PC-9 (cell line): ENCODE data around the gene NUP160. TPM values are rescaled to one million over a fixed set of nuclear protein-coding genes. Genes with fewer than 3 reads are reported as not detected.
"Not testable (repeated sequence)": the region's sequence is repeated elsewhere in the genome, so short reads cannot be mapped to it uniquely, and the experiment has no call there.

Experiments
- BruUV-seq: library from RNA; stranded (reverse); fragments of 400-500 nt; replicated peaks from 2 replicates; lab custom pipeline; 2021; lab: Mats Ljungman, UMichigan
- CTCF ChIA-PET: fragments of 300-600 bp; sonication (Branson Sonifier 250); formaldehyde crosslinking; loops from one replicate; lab custom pipeline; 2022; ENCODE audit warnings: antibody characterized with exemption; lab: Charles Lee
- POLR2A ChIA-PET: fragments of 300-600 bp; sonication (Branson Sonifier 250); formaldehyde crosslinking; loops from one replicate; lab custom pipeline; 2022; ENCODE audit warnings: antibody characterized with exemption; ENCODE audit not compliant: unreplicated experiment; lab: Charles Lee
- DNase-seq, 2 experiments: peaks; one replicate each; pipeline versions ENCODE4 v3.0.0 to v3.0.0-alpha.2; 2015 to 2022; ENCODE audit warnings: mixed read lengths in 1 of 2
- H2AFZ ChIP-seq: fragments of 200-600 bp; sonication (generic); 2 replicates; pipeline ENCODE4 v1.8.1; 2017; ENCODE audit warnings: antibody characterized with exemption
- H3F3A ChIP-seq: fragments of 200-600 bp; sonication (generic); 2 replicates; pipeline ENCODE4 v1.8.1; 2017; ENCODE audit warnings: antibody characterized with exemption, mild to moderate bottlenecking, low read depth; ENCODE audit not compliant: insufficient read depth
- H3K27ac ChIP-seq: fragments of 200-600 bp; sonication (generic); 2 replicates; pipeline ENCODE4 v1.6.1; 2016; ENCODE audit warnings: mixed run types
- H3K27me3 ChIP-seq: fragments of 200-600 bp; sonication (generic); 2 replicates; pipeline ENCODE4 v1.6.1; 2016; ENCODE audit warnings: low read depth, mixed run types; ENCODE audit not compliant: insufficient read depth
- H3K36me3 ChIP-seq: fragments of 200-600 bp; sonication (generic); 2 replicates; pipeline ENCODE4 v1.6.1; 2016; ENCODE audit warnings: low read depth, mixed run types
- H3K4me1 ChIP-seq: fragments of 200-600 bp; sonication (generic); replicated peaks from 2 replicates; pipeline ENCODE4 v1.6.1; 2016; ENCODE audit warnings: mixed run types; ENCODE audit not compliant: insufficient read depth
- H3K4me2 ChIP-seq: fragments of 200-600 bp; sonication (generic); 2 replicates; pipeline ENCODE4 v1.6.1; 2017; ENCODE audit warnings: mixed run types
- H3K4me3 ChIP-seq: fragments of 200-600 bp; sonication (generic); 2 replicates; pipeline ENCODE4 v1.6.1; 2016; ENCODE audit warnings: mixed run types
- H3K79me2 ChIP-seq: fragments of 200-600 bp; sonication (generic); 2 replicates; pipeline ENCODE4 v1.6.1; 2017; ENCODE audit warnings: low read depth, mixed run types
- H3K9me2 ChIP-seq: fragments of 200-600 bp; sonication (generic); 2 replicates; pipeline ENCODE4 v1.8.1; 2017; ENCODE audit warnings: mild to moderate bottlenecking; ENCODE audit not compliant: insufficient read depth
- H3K9me3 ChIP-seq: fragments of 200-600 bp; sonication (generic); 2 replicates; pipeline ENCODE4 v1.8.1; 2016; ENCODE audit warnings: low read depth; ENCODE audit not compliant: insufficient read depth
- H4K20me1 ChIP-seq: fragments of 200-600 bp; sonication (generic); 2 replicates; pipeline ENCODE4 v1.8.1; 2017; ENCODE audit not compliant: insufficient read depth
- EZH2 ChIP-seq: fragments of 200-600 bp; sonication (generic); IDR thresholded peaks from 2 replicates; pipeline ENCODE4 v1.8.0; 2017; ENCODE audit warnings: antibody characterized with exemption, low read depth
- intact Hi-C: fragments of 100-400 bp; cut with micrococcal nuclease; formaldehyde crosslinking; loops from one replicate; pipeline ENCODE4 v1.10.0; 2022; ENCODE audit not compliant: unreplicated experiment
- total RNA-seq: library from RNA; stranded (reverse); gene quantifications from 2 replicates; pipeline ENCODE4 v1.2.3, GENCODE V29; 2021
- TF ChIP-seq, protein P1 (sequence below): fragments of 200-600 bp; sonication (generic); conservative IDR thresholded peaks from 2 replicates; pipeline ENCODE4 v1.6.1; 2017; ENCODE audit warnings: mixed run types, antibody characterized with exemption, mild to moderate bottlenecking, moderate library complexity

The NUP160 gene
- total RNA-seq, 1 experiment from 2014 or later = 73.2 TPM

DNA sequence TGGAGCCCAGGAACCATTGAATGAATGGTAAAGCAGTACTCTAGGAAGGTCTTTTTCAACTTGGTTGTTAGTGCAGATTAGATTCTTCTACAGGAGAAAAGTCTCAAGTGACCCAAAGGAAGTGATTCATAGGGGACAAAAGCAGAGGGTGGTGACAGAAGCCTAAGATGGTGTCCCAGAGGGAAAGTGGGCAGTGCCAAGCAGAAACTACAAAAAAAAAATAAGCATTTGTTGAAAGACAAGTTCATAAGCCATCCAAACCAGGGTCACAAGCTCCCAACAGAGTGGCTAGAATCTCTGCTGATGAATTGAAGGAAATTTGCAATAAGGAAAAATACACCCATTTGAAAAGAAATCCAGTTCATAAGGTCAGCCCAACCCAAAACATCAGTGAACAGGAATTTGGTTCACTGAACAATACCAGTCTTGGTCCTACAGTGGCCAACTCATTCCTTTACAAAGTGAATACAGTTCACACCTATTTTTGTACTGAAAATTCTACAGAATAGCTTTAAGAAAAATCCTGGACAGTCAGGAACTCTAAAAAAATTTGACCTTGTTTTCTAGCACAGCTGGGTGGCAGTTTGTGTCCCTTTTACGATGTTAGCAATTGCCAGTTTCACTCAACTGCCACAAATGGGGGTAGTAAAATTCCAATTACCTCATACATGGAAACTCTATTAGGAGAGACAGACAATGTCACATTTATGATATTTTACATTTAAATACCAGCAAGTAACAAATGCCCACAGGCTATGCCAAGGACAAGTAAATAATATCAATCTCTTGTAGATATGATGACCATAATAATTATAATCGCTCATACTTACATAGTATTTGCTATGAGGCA lies 21.6 kb upstream of the NUP160 start:
- Histone ChIP-seq H3K9me2 (no peaks in the 10 kb centered on the region; the same call in 1 of the 2 replicates), H3K4me3 (no peak overlapping the region), H3K79me2 (no peaks in the 10 kb centered on the region), H3K9me3 (peaks cover 5% of the 10 kb centered on the region), H3K4me2 (peak overlapping the region; percentile 12; the same call in 1 of the 2 replicates), H2AFZ (no peak overlapping the region), H4K20me1 (no peaks in the 10 kb centered on the region), H3K4me1 (peaks cover 16% of the 10 kb centered on the region), H3K36me3 (no peaks in the 10 kb centered on the region), H3K27me3 (no peaks in the 10 kb centered on the region), H3F3A (peaks cover 16% of the 10 kb centered on the region; the same call in 1 of the 2 replicates), H3K27ac (peak overlapping the region; percentile 26)
- CTCF ChIA-PET = interaction anchor here (0.6 kb wide), 1 partner anchor 905 kb away, joined by 6 read pairs; no protein-coding TSS in a partner anchor
- BruUV-seq = no TSS peak
- DNase-seq = peak; percentile 50 to 57
- TF ChIP-seq EZH2 = no peak
- TF ChIP-seq, protein P1, sequence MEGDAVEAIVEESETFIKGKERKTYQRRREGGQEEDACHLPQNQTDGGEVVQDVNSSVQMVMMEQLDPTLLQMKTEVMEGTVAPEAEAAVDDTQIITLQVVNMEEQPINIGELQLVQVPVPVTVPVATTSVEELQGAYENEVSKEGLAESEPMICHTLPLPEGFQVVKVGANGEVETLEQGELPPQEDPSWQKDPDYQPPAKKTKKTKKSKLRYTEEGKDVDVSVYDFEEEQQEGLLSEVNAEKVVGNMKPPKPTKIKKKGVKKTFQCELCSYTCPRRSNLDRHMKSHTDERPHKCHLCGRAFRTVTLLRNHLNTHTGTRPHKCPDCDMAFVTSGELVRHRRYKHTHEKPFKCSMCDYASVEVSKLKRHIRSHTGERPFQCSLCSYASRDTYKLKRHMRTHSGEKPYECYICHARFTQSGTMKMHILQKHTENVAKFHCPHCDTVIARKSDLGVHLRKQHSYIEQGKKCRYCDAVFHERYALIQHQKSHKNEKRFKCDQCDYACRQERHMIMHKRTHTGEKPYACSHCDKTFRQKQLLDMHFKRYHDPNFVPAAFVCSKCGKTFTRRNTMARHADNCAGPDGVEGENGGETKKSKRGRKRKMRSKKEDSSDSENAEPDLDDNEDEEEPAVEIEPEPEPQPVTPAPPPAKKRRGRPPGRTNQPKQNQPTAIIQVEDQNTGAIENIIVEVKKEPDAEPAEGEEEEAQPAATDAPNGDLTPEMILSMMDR = no peak
- intact Hi-C loops = loop anchor here (2.0 kb wide), 1 partner anchor 55 kb away; no protein-coding TSS in a partner anchor
- POLR2A ChIA-PET = interaction anchor here (0.6 to 0.8 kb wide), 4 partner anchors 56 to 318 kb away, joined by 4 to 6 read pairs (median 4); no protein-coding TSS in a partner anchor

DNA sequence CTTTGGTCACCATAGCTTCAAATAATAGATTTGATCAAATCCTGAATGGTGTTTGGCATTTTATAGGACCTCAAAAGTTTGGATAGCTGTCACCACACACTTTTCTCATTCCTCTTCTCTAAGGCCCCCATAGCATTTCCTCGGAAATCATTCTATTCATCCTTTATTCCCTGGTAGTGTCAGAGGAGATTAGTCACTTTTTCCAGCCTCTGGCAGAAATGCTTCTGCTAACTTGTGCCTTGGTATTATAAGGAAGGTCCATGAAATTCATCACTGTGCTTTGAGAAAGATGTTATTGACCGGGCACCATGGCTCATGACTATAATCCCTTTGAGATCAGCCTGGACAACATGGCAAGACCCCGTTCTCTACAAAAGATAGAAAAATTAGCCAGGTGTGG lies 19.7 kb upstream of the NUP160 start:
- CTCF ChIA-PET = no interaction called here
- Histone ChIP-seq H2AFZ (no peak overlapping the region), H3K9me3 (no peaks in the 10 kb centered on the region; the same call in 1 of the 2 replicates), H3K36me3 (no peaks in the 10 kb centered on the region), H3K27ac (no peak overlapping the region), H3K27me3 (no peaks in the 10 kb centered on the region), H4K20me1 (no peaks in the 10 kb centered on the region), H3K9me2 (no peaks in the 10 kb centered on the region), H3F3A (peaks cover 16% of the 10 kb centered on the region), H3K4me2 (no peak overlapping the region), H3K4me1 (peaks cover 16% of the 10 kb centered on the region), H3K4me3 (no peak overlapping the region), H3K79me2 (no peaks in the 10 kb centered on the region)
- POLR2A ChIA-PET = interaction anchor here (0.6 kb wide), 1 partner anchor 12 kb away, joined by 7 read pairs; no protein-coding TSS in a partner anchor
- no peak for DNase-seq
- TF ChIP-seq, protein P1 = no peak
- no peak for TF ChIP-seq EZH2
- BruUV-seq = no TSS peak
- intact Hi-C loops = loop anchor here (2.0 kb wide), 1 partner anchor 57 kb away; no protein-coding TSS in a partner anchor

DNA sequence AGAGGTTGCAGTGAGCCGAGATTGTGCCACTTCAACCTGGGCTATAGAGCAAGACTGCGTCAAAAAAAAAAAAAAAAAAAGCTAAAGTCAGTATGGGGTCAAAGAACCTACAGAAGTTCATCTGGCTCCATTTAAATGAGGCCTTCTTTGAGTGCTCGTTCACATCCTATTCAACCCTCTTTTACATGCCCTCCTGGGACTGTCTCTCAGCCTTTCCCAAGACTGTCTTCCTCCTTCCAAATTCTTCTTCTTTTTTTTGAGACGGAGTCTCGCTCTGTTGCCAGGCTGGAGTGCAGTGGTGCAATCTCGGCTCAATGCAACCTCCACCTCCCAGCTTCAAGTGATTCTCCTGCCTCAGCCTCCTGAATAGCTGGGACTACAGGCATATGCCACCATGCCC lies 18.7 kb upstream of the NUP160 start:
- H3K36me3 ChIP-seq, H3K27me3 ChIP-seq, H4K20me1 ChIP-seq, H3K9me2 ChIP-seq, BruUV-seq, H3K79me2 ChIP-seq, H3K4me2 ChIP-seq, intact Hi-C loops, DNase-seq, H3K27ac ChIP-seq, H3K9me3 ChIP-seq, H2AFZ ChIP-seq, CTCF ChIA-PET, H3K4me3 ChIP-seq: not testable (repeated sequence)
- Histone ChIP-seq H3K4me1 (peaks cover 16% of the 10 kb centered on the region), H3F3A (peaks cover 16% of the 10 kb centered on the region)
- POLR2A ChIA-PET = interaction anchor here (0.9 kb wide), 1 partner anchor 40 kb away, joined by 29 read pairs; no protein-coding TSS in a partner anchor
